OCI-LY3 (cell line): ENCODE data around the gene TVP23A.

Experiments
- CTCF ChIP-seq: fragments of 200-600, 300-600 bp; sonication (generic); IDR thresholded peaks from 2 replicates; pipeline ENCODE4 v1.5.1; 2014; ENCODE audit warnings: antibody characterized with exemption, low read length, low read depth
- EZH2phosphoT487 ChIP-seq: fragments of 200-600 bp; shearing (Covaris generic); IDR thresholded peaks from 2 replicates; pipeline ENCODE4 v1.6.1; 2018; ENCODE audit warnings: antibody characterized with exemption, mixed run types, low read depth

- TF ChIP-seq CTCF = no peak
- no peak for TF ChIP-seq EZH2phosphoT487
Measured at GRCh38 chr16:10731790-10732189, 86.8 kb downstream of the TVP23A start.
